Measurements from ENCODE around the gene NPAS3.

Gene NPAS3

GRCh38 chr14:33165926-33166289 is 227.2 kb downstream of the NPAS3 start:
- H3K27me3 ChIP-seq (ENCODE audit: control insufficient read depth in 1 of 2, insufficient read depth in 2 of 2, low read length in 2 of 2): no peaks in the 10 kb centered on the region
- no peak overlapping the region for H3K27ac ChIP-seq (ENCODE audit: low read length)
- no peaks in the 10 kb centered on the region for H3K9me3 ChIP-seq (ENCODE audit: control insufficient read depth in 2 of 2, low read length in 2 of 2)
- H3K4me1 ChIP-seq (ENCODE audit: control insufficient read depth, insufficient read depth, low read length): no peaks in the 10 kb centered on the region
- H3K9ac ChIP-seq (ENCODE audit: low read length in 2 of 2): no peak overlapping the region
- no peaks in the 10 kb centered on the region for H3K36me3 ChIP-seq (ENCODE audit: control insufficient read depth in 2 of 2, insufficient read depth in 2 of 2, low read length in 2 of 2)
- H3K4me3 ChIP-seq (ENCODE audit: low read length in 2 of 2): no peak overlapping the region

- no peaks in the 10 kb centered on the region for H3K36me3 ChIP-seq (ENCODE audit: control insufficient read depth in 2 of 2, insufficient read depth in 2 of 2, low read length in 2 of 2)
- H3K27ac ChIP-seq (ENCODE audit: low read length): no peak overlapping the region
- no peaks in the 10 kb centered on the region for H3K4me1 ChIP-seq (ENCODE audit: control insufficient read depth, insufficient read depth, low read length)
- H3K9ac ChIP-seq (ENCODE audit: low read length in 2 of 2): no peak overlapping the region
- no peak overlapping the region for H3K4me3 ChIP-seq (ENCODE audit: low read length in 2 of 2)
- no peaks in the 10 kb centered on the region for H3K9me3 ChIP-seq (ENCODE audit: control insufficient read depth in 2 of 2, low read length in 2 of 2)
- no peaks in the 10 kb centered on the region for H3K27me3 ChIP-seq (ENCODE audit: control insufficient read depth in 1 of 2, insufficient read depth in 2 of 2, low read length in 2 of 2)
These were observed 237.3 kb downstream of the NPAS3 start for GRCh38 chr14:33175951-33176350.

- Histone ChIP-seq H3K4me1 (ENCODE audit: control insufficient read depth, insufficient read depth, low read length) (no peaks in the 10 kb centered on the region), H3K9me3 (ENCODE audit: control insufficient read depth in 2 of 2, low read length in 2 of 2) (no peaks in the 10 kb centered on the region), H3K36me3 (ENCODE audit: control insufficient read depth in 2 of 2, insufficient read depth in 2 of 2, low read length in 2 of 2) (no peaks in the 10 kb centered on the region), H3K27me3 (ENCODE audit: control insufficient read depth in 1 of 2, insufficient read depth in 2 of 2, low read length in 2 of 2) (no peaks in the 10 kb centered on the region), H3K9ac (ENCODE audit: low read length in 2 of 2) (no peak overlapping the region), H3K27ac (ENCODE audit: low read length) (no peak overlapping the region), H3K4me3 (ENCODE audit: low read length in 2 of 2) (no peak overlapping the region)
These were observed 245.9 kb downstream of the NPAS3 start for GRCh38 chr14:33184587-33184986.

GRCh38 chr14:33186656-33187055 is 248.0 kb downstream of the NPAS3 start:
- no peak overlapping the region for H3K27ac ChIP-seq (ENCODE audit: low read length)
- no peaks in the 10 kb centered on the region for H3K9me3 ChIP-seq (ENCODE audit: control insufficient read depth in 2 of 2, low read length in 2 of 2)
- H3K4me1 ChIP-seq (ENCODE audit: control insufficient read depth, insufficient read depth, low read length): no peaks in the 10 kb centered on the region
- H3K27me3 ChIP-seq (ENCODE audit: control insufficient read depth in 1 of 2, insufficient read depth in 2 of 2, low read length in 2 of 2): no peaks in the 10 kb centered on the region
- H3K4me3 ChIP-seq (ENCODE audit: low read length in 2 of 2): no peak overlapping the region
- no peaks in the 10 kb centered on the region for H3K36me3 ChIP-seq (ENCODE audit: control insufficient read depth in 2 of 2, insufficient read depth in 2 of 2, low read length in 2 of 2)
- no peak overlapping the region for H3K9ac ChIP-seq (ENCODE audit: low read length in 2 of 2)

GRCh38 chr14:33188880-33189279 is 250.2 kb downstream of the NPAS3 start:
- Histone ChIP-seq H3K4me1 (ENCODE audit: control insufficient read depth, insufficient read depth, low read length) (no peaks in the 10 kb centered on the region), H3K27ac (ENCODE audit: low read length) (no peak overlapping the region), H3K4me3 (ENCODE audit: low read length in 2 of 2) (no peak overlapping the region), H3K9me3 (ENCODE audit: control insufficient read depth in 2 of 2, low read length in 2 of 2) (no peaks in the 10 kb centered on the region), H3K9ac (ENCODE audit: low read length in 2 of 2) (no peak overlapping the region), H3K27me3 (ENCODE audit: control insufficient read depth in 1 of 2, insufficient read depth in 2 of 2, low read length in 2 of 2) (no peaks in the 10 kb centered on the region), H3K36me3 (ENCODE audit: control insufficient read depth in 2 of 2, insufficient read depth in 2 of 2, low read length in 2 of 2) (no peaks in the 10 kb centered on the region)

- no peaks in the 10 kb centered on the region for H3K9me3 ChIP-seq (ENCODE audit: control insufficient read depth in 2 of 2, low read length in 2 of 2)
- no peaks in the 10 kb centered on the region for H3K27me3 ChIP-seq (ENCODE audit: control insufficient read depth in 1 of 2, insufficient read depth in 2 of 2, low read length in 2 of 2)
- H3K9ac ChIP-seq (ENCODE audit: low read length in 2 of 2): no peak overlapping the region
- H3K36me3 ChIP-seq (ENCODE audit: control insufficient read depth in 2 of 2, insufficient read depth in 2 of 2, low read length in 2 of 2): no peaks in the 10 kb centered on the region
- no peaks in the 10 kb centered on the region for H3K4me1 ChIP-seq (ENCODE audit: control insufficient read depth, insufficient read depth, low read length)
- H3K27ac ChIP-seq (ENCODE audit: low read length): no peak overlapping the region
- no peak overlapping the region for H3K4me3 ChIP-seq (ENCODE audit: low read length in 2 of 2)
These were observed 253.2 kb downstream of the NPAS3 start for GRCh38 chr14:33191855-33192254.

GRCh38 chr14:33194551-33194950 is 255.9 kb downstream of the NPAS3 start:
- Histone ChIP-seq H3K27ac (ENCODE audit: low read length) (no peak overlapping the region), H3K9ac (ENCODE audit: low read length in 2 of 2) (no peak overlapping the region), H3K9me3 (ENCODE audit: control insufficient read depth in 2 of 2, low read length in 2 of 2) (no peaks in the 10 kb centered on the region), H3K4me1 (ENCODE audit: control insufficient read depth, insufficient read depth, low read length) (no peaks in the 10 kb centered on the region), H3K4me3 (ENCODE audit: low read length in 2 of 2) (no peak overlapping the region), H3K36me3 (ENCODE audit: control insufficient read depth in 2 of 2, insufficient read depth in 2 of 2, low read length in 2 of 2) (no peaks in the 10 kb centered on the region), H3K27me3 (ENCODE audit: control insufficient read depth in 1 of 2, insufficient read depth in 2 of 2, low read length in 2 of 2) (no peaks in the 10 kb centered on the region)

- no peak overlapping the region for H3K4me3 ChIP-seq (ENCODE audit: low read length in 2 of 2)
- H3K27ac ChIP-seq (ENCODE audit: low read length): no peak overlapping the region
- H3K4me1 ChIP-seq (ENCODE audit: control insufficient read depth, insufficient read depth, low read length): no peaks in the 10 kb centered on the region
- no peaks in the 10 kb centered on the region for H3K27me3 ChIP-seq (ENCODE audit: control insufficient read depth in 1 of 2, insufficient read depth in 2 of 2, low read length in 2 of 2)
- no peaks in the 10 kb centered on the region for H3K9me3 ChIP-seq (ENCODE audit: control insufficient read depth in 2 of 2, low read length in 2 of 2)
- H3K9ac ChIP-seq (ENCODE audit: low read length in 2 of 2): no peak overlapping the region
- H3K36me3 ChIP-seq (ENCODE audit: control insufficient read depth in 2 of 2, insufficient read depth in 2 of 2, low read length in 2 of 2): no peaks in the 10 kb centered on the region
These were observed 260.0 kb downstream of the NPAS3 start for GRCh38 chr14:33198684-33199083.

- H3K9ac ChIP-seq (ENCODE audit: low read length in 2 of 2): no peak overlapping the region
- no peak overlapping the region for H3K4me3 ChIP-seq (ENCODE audit: low read length in 2 of 2)
- no peak overlapping the region for H3K27ac ChIP-seq (ENCODE audit: low read length)
- no peaks in the 10 kb centered on the region for H3K36me3 ChIP-seq (ENCODE audit: control insufficient read depth in 2 of 2, insufficient read depth in 2 of 2, low read length in 2 of 2)
- no peaks in the 10 kb centered on the region for H3K27me3 ChIP-seq (ENCODE audit: control insufficient read depth in 1 of 2, insufficient read depth in 2 of 2, low read length in 2 of 2)
- no peaks in the 10 kb centered on the region for H3K4me1 ChIP-seq (ENCODE audit: control insufficient read depth, insufficient read depth, low read length)
- no peaks in the 10 kb centered on the region for H3K9me3 ChIP-seq (ENCODE audit: control insufficient read depth in 2 of 2, low read length in 2 of 2)
These were observed 262.4 kb downstream of the NPAS3 start for GRCh38 chr14:33201116-33201515.

- Histone ChIP-seq H3K9ac (ENCODE audit: low read length in 2 of 2) (no peak overlapping the region), H3K4me3 (ENCODE audit: low read length in 2 of 2) (no peak overlapping the region), H3K4me1 (ENCODE audit: control insufficient read depth, insufficient read depth, low read length) (no peaks in the 10 kb centered on the region), H3K27me3 (ENCODE audit: control insufficient read depth in 1 of 2, insufficient read depth in 2 of 2, low read length in 2 of 2) (no peaks in the 10 kb centered on the region), H3K9me3 (ENCODE audit: control insufficient read depth in 2 of 2, low read length in 2 of 2) (no peaks in the 10 kb centered on the region), H3K27ac (ENCODE audit: low read length) (no peak overlapping the region), H3K36me3 (ENCODE audit: control insufficient read depth in 2 of 2, insufficient read depth in 2 of 2, low read length in 2 of 2) (no peaks in the 10 kb centered on the region)
These were observed 268.3 kb downstream of the NPAS3 start for GRCh38 chr14:33206981-33207380.

- Histone ChIP-seq H3K27me3 (ENCODE audit: control insufficient read depth in 1 of 2, insufficient read depth in 2 of 2, low read length in 2 of 2) (no peaks in the 10 kb centered on the region), H3K4me3 (ENCODE audit: low read length in 2 of 2) (no peak overlapping the region), H3K27ac (ENCODE audit: low read length) (no peak overlapping the region), H3K9me3 (ENCODE audit: control insufficient read depth in 2 of 2, low read length in 2 of 2) (no peaks in the 10 kb centered on the region), H3K4me1 (ENCODE audit: control insufficient read depth, insufficient read depth, low read length) (no peaks in the 10 kb centered on the region), H3K9ac (ENCODE audit: low read length in 2 of 2) (no peak overlapping the region), H3K36me3 (ENCODE audit: control insufficient read depth in 2 of 2, insufficient read depth in 2 of 2, low read length in 2 of 2) (no peaks in the 10 kb centered on the region)
These were observed 268.9 kb downstream of the NPAS3 start for GRCh38 chr14:33207467-33208017.
